WTC11 (cell line): ENCODE results near the gene GPC6. TPM values are rescaled to one million over a fixed set of nuclear protein-coding genes. Genes with fewer than 3 reads are reported as not detected.

Experiments used
- ATAC-seq: fragments of 200-7000 bp; cut with Tn5 transposase; 2 replicates; pipeline ENCODE4 v1.10.0; 2021; ENCODE audit warnings: mild to moderate bottlenecking, moderate library complexity
- CTCF ChIA-PET: fragments of 300-600 bp; sonication (Branson Sonifier 250); formaldehyde crosslinking; loops from one replicate; lab custom pipeline; 2021; ENCODE audit warnings: antibody characterized with exemption; lab: Charles Lee
- POLR2A ChIA-PET: fragments of 350-600 bp; sonication (Branson Sonifier 250); formaldehyde crosslinking; loops from one replicate; lab custom pipeline; 2021; ENCODE audit warnings: antibody characterized with exemption; lab: Charles Lee
- DNase-seq: peaks from one replicate; pipeline ENCODE4 v3.0.0; 2021; ENCODE audit warnings: low spot score
- H3K27ac Mint-ChIP-seq: 2 replicates; pipeline ENCODE4 v1.8.0; 2021; ENCODE audit warnings: mixed read lengths
- H3K27me3 Mint-ChIP-seq: 2 replicates; pipeline ENCODE4 v1.8.0; 2021; ENCODE audit warnings: low read depth, mild to moderate bottlenecking, moderate library complexity, mixed read lengths
- H3K36me3 Mint-ChIP-seq: 2 replicates; pipeline ENCODE4 v1.8.0; 2021; ENCODE audit warnings: mixed read lengths
- H3K4me1 Mint-ChIP-seq: 2 replicates; pipeline ENCODE4 v1.8.0; 2022; ENCODE audit warnings: mixed read lengths
- H3K4me3 Mint-ChIP-seq: 2 replicates; pipeline ENCODE4 v1.8.0; 2021; ENCODE audit warnings: mild to moderate bottlenecking, moderate library complexity, mixed read lengths
- H3K9me3 Mint-ChIP-seq: 2 replicates; pipeline ENCODE4 v1.8.0; 2021; ENCODE audit warnings: mixed read lengths
- CBFB ChIP-seq: sonication (generic); formaldehyde crosslinking; IDR thresholded peaks from 2 replicates; pipeline ENCODE4 v1.8.1; 2022; ENCODE audit warnings: mild to moderate bottlenecking, low read depth, missing genetic modification reagents
- CREB1 ChIP-seq: sonication (generic); formaldehyde crosslinking; IDR thresholded peaks from 2 replicates; pipeline ENCODE4 v1.8.0; 2023; ENCODE audit warnings: mild to moderate bottlenecking, missing genetic modification reagents
- ETV6 ChIP-seq: sonication (generic); formaldehyde crosslinking; IDR thresholded peaks from 2 replicates; pipeline ENCODE4 v1.8.1; 2022; ENCODE audit warnings: mild to moderate bottlenecking, missing genetic modification reagents
- FOXK1 ChIP-seq: sonication (generic); formaldehyde crosslinking; IDR thresholded peaks from 2 replicates; pipeline ENCODE4 v1.8.0; 2022; ENCODE audit warnings: mild to moderate bottlenecking, moderate library complexity, missing genetic modification reagents
- FOXP1 ChIP-seq: sonication (generic); formaldehyde crosslinking; IDR thresholded peaks from 2 replicates; pipeline ENCODE4 v1.8.0; 2022; ENCODE audit warnings: missing genetic modification reagents, mild to moderate bottlenecking, moderate library complexity, borderline replicate concordance
- GABPB1 ChIP-seq: sonication (generic); formaldehyde crosslinking; IDR thresholded peaks from 2 replicates; pipeline ENCODE4 v1.8.1; 2023; ENCODE audit warnings: mild to moderate bottlenecking, missing genetic modification reagents
- IRF2 ChIP-seq: sonication (generic); formaldehyde crosslinking; IDR thresholded peaks from 2 replicates; pipeline ENCODE4 v1.8.0; 2022; ENCODE audit warnings: low read depth, missing genetic modification reagents, borderline replicate concordance
- JAZF1 ChIP-seq: fragments of 250-450 bp; sonication (Bioruptor Pico); IDR thresholded peaks from 2 replicates; pipeline ENCODE4 v1.9.0; 2021; ENCODE audit warnings: moderate library complexity, mild to moderate bottlenecking, inconsistent platforms
- MXD4 ChIP-seq: fragments of 250-450 bp; sonication (Bioruptor Pico); IDR thresholded peaks from 2 replicates; pipeline ENCODE4 v1.8.0; 2021; ENCODE audit warnings: mild to moderate bottlenecking, moderate library complexity, borderline replicate concordance
- NR2C2 ChIP-seq: sonication (generic); formaldehyde crosslinking; IDR thresholded peaks from 2 replicates; pipeline ENCODE4 v1.8.0; 2022; ENCODE audit warnings: mild to moderate bottlenecking, missing genetic modification reagents
- SMAD3 ChIP-seq: sonication (generic); formaldehyde crosslinking; IDR thresholded peaks from 2 replicates; pipeline ENCODE4 v1.8.0; 2022; ENCODE audit warnings: missing genetic modification reagents, mild to moderate bottlenecking, borderline replicate concordance
- ZNF263 ChIP-seq: sonication (generic); formaldehyde crosslinking; IDR thresholded peaks from 2 replicates; pipeline ENCODE4 v1.8.1; 2022; ENCODE audit warnings: low read depth, mild to moderate bottlenecking, moderate library complexity, missing genetic modification reagents
- ZNF396 ChIP-seq: fragments of 250-450 bp; sonication (Bioruptor Pico); IDR thresholded peaks from 2 replicates; pipeline ENCODE4 v1.8.0; 2021; ENCODE audit warnings: mild to moderate bottlenecking, moderate library complexity, borderline replicate concordance
- ZNF671 ChIP-seq: fragments of 250-450 bp; sonication (Bioruptor Pico); IDR thresholded peaks from 2 replicates; pipeline ENCODE4 v1.8.0; 2021; ENCODE audit warnings: mild to moderate bottlenecking
- total RNA-seq: library from RNA; stranded (reverse); gene quantifications from 3 replicates; pipeline ENCODE4 v1.2.3, GENCODE V29; 2021
- TF ChIP-seq, protein P1 (sequence below): sonication (generic); formaldehyde crosslinking; conservative IDR thresholded peaks from 2 replicates; pipeline ENCODE4 v1.8.1; 2022; ENCODE audit warnings: mild to moderate bottlenecking, missing genetic modification reagents
- TF ChIP-seq, protein P2 (sequence below): fragments of 250-450 bp; sonication (Bioruptor Pico); IDR thresholded peaks from 2 replicates; pipeline ENCODE4 v1.8.0; 2021; ENCODE audit warnings: mild to moderate bottlenecking
- TF ChIP-seq, protein P3 (sequence below): sonication (generic); formaldehyde crosslinking; IDR thresholded peaks from 2 replicates; pipeline ENCODE4 v1.8.1; 2022; ENCODE audit warnings: mild to moderate bottlenecking, moderate library complexity, missing genetic modification reagents
- TF ChIP-seq, protein P4 (sequence below): sonication (generic); formaldehyde crosslinking; conservative IDR thresholded peaks from 2 replicates; pipeline ENCODE4 v1.8.1; 2023; ENCODE audit warnings: mild to moderate bottlenecking, low read depth, missing genetic modification reagents, moderate library complexity
- TF ChIP-seq, protein P5 (sequence below): sonication (generic); formaldehyde crosslinking; IDR thresholded peaks from 2 replicates; pipeline ENCODE4 v1.8.0; 2022; ENCODE audit warnings: mild to moderate bottlenecking, missing genetic modification reagents
- TF ChIP-seq, protein P6 (sequence below): sonication (generic); formaldehyde crosslinking; IDR thresholded peaks from 2 replicates; pipeline ENCODE4 v1.8.0; 2022; ENCODE audit warnings: missing genetic modification reagents

GPC6 gene
- total RNA-seq, 1 experiment from 2014 or later = 19.5 TPM

DNA sequence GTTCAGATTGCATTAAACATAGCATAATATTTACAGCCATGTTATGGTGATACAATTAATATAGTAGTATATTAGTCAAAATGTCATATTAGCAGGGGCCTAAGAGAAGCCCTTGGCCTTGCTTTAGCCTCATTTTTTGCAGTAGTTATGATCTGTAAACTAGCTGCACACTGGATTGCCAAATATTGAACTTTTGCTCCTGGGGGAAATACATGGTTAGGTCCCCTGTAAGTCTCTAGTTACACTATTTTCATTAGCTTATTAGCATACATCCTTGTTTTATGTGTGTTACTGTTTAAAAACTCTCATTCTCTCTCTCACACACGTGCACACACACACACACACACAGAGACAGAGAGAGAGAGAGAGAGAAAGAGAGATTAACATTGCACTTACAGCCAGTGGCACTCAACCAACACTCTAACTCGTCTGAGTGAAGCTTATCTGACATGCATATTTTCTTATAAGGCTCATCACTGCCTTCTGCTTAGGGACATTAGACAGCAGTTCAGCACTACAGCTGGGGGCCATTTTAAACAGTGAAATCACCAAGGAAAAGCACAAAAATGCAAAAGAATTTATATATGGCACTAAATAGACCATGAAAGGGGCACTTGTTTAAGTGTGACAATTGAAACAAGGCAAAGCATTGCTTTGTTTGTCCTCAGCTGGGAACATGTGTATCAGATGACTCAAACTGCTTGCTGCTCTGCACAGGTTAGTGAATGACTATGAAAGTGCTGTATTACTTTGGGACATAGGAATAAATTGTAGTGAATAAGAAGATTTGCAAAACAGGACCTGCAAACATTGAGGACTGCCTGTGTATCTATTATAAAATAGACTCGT is 278.7 kb downstream of the GPC6 start:
- H3K27me3 Mint-ChIP-seq = no peaks in the 10 kb centered on the region
- CTCF ChIA-PET = no interaction called here
- H3K4me3 Mint-ChIP-seq = no peak overlapping the region
- TF ChIP-seq CREB1 (no peak), FOXP1 (CRISPR knock-in tag) (no peak), CBFB (no peak)
- TF ChIP-seq, protein P1, sequence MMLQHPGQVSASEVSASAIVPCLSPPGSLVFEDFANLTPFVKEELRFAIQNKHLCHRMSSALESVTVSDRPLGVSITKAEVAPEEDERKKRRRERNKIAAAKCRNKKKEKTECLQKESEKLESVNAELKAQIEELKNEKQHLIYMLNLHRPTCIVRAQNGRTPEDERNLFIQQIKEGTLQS = no peak
- TF ChIP-seq, protein P2, sequence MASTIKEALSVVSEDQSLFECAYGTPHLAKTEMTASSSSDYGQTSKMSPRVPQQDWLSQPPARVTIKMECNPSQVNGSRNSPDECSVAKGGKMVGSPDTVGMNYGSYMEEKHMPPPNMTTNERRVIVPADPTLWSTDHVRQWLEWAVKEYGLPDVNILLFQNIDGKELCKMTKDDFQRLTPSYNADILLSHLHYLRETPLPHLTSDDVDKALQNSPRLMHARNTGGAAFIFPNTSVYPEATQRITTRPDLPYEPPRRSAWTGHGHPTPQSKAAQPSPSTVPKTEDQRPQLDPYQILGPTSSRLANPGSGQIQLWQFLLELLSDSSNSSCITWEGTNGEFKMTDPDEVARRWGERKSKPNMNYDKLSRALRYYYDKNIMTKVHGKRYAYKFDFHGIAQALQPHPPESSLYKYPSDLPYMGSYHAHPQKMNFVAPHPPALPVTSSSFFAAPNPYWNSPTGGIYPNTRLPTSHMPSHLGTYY (CRISPR knock-in tag) = no peak
- POLR2A ChIA-PET = no interaction called here
- ATAC-seq (no peak), DNase-seq (no peak)
- peaks cover 47% of the 10 kb centered on the region for H3K4me1 Mint-ChIP-seq
- no peaks in the 10 kb centered on the region for H3K36me3 Mint-ChIP-seq
- no peaks in the 10 kb centered on the region for H3K9me3 Mint-ChIP-seq
- H3K27ac Mint-ChIP-seq = no peak overlapping the region

DNA sequence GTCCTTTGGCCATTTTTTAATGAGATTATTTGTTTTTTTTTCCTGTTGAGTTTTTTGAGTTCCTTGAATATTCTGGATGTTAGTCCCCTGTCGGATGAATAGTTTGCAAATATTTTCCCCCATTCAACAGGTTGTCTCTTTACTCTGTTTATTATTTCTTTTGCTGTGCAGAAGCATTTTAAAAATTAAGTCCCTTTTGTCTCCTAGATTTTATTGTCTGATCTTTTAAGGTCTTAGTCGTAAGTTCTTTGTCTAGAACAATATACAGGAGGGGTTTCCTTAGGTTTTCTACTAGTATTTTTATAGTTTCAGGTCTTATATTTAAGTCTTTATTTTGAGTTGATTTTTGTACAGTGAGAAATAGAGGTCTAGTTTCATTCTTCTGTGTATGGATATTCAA is 284.4 kb downstream of the GPC6 start:
- Mint-ChIP-seq H3K27ac (no peak overlapping the region), H3K4me1 (peaks cover 67% of the 10 kb centered on the region), H3K9me3 (no peaks in the 10 kb centered on the region), H3K27me3 (no peaks in the 10 kb centered on the region), H3K4me3 (no peak overlapping the region), H3K36me3 (no peaks in the 10 kb centered on the region)
- POLR2A ChIA-PET = no interaction called here
- CTCF ChIA-PET = no interaction called here
- TF ChIP-seq, protein P3, sequence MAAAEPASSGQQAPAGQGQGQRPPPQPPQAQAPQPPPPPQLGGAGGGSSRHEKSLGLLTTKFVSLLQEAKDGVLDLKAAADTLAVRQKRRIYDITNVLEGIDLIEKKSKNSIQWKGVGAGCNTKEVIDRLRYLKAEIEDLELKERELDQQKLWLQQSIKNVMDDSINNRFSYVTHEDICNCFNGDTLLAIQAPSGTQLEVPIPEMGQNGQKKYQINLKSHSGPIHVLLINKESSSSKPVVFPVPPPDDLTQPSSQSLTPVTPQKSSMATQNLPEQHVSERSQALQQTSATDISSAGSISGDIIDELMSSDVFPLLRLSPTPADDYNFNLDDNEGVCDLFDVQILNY (CRISPR knock-in tag) = no peak
- TF ChIP-seq JAZF1 (CRISPR knock-in tag) (no peak), ZNF263 (no peak)
- ATAC-seq (no peak), DNase-seq (no peak)

DNA sequence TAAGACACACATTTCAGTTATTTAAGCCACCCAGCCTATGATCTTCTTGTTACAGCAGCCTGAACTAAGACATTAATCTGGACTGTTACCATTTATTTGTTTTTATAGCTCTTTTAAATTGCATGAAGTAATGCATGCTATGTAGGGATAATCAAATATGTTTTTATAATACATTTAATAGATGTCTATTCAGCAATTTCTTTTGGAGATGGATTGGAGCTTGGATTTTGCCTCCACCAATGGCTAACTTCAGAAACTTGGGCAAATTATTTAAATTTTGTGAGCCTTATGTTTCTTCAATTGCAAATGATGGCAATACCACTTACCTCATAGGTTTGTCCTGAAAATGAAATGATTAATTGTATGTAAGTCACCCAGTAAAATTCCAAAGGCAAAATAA is 288.7 kb downstream of the GPC6 start:
- no peak overlapping the region for H3K27ac Mint-ChIP-seq
- peaks cover 63% of the 10 kb centered on the region for H3K4me1 Mint-ChIP-seq
- H3K9me3 Mint-ChIP-seq = no peaks in the 10 kb centered on the region
- DNase-seq (no peak), ATAC-seq (no peak)
- ChIA-PET POLR2A (no interaction called here), CTCF (no interaction called here)
- H3K27me3 Mint-ChIP-seq = no peaks in the 10 kb centered on the region
- H3K36me3 Mint-ChIP-seq = no peaks in the 10 kb centered on the region
- H3K4me3 Mint-ChIP-seq = no peak overlapping the region
- TF ChIP-seq SMAD3 (CRISPR knock-in tag) (no peak), GABPB1 (no peak), FOXK1 (CRISPR knock-in tag) (no peak), ZNF671 (CRISPR knock-in tag) (no peak), MXD4 (CRISPR knock-in tag) (no peak), ETV6 (CRISPR knock-in tag) (no peak), IRF2 (no peak), ZNF396 (no peak), NR2C2 (CRISPR knock-in tag) (no peak)
- TF ChIP-seq, protein P4, sequence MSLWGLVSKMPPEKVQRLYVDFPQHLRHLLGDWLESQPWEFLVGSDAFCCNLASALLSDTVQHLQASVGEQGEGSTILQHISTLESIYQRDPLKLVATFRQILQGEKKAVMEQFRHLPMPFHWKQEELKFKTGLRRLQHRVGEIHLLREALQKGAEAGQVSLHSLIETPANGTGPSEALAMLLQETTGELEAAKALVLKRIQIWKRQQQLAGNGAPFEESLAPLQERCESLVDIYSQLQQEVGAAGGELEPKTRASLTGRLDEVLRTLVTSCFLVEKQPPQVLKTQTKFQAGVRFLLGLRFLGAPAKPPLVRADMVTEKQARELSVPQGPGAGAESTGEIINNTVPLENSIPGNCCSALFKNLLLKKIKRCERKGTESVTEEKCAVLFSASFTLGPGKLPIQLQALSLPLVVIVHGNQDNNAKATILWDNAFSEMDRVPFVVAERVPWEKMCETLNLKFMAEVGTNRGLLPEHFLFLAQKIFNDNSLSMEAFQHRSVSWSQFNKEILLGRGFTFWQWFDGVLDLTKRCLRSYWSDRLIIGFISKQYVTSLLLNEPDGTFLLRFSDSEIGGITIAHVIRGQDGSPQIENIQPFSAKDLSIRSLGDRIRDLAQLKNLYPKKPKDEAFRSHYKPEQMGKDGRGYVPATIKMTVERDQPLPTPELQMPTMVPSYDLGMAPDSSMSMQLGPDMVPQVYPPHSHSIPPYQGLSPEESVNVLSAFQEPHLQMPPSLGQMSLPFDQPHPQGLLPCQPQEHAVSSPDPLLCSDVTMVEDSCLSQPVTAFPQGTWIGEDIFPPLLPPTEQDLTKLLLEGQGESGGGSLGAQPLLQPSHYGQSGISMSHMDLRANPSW (CRISPR knock-in tag) = no peak
- TF ChIP-seq, protein P5, sequence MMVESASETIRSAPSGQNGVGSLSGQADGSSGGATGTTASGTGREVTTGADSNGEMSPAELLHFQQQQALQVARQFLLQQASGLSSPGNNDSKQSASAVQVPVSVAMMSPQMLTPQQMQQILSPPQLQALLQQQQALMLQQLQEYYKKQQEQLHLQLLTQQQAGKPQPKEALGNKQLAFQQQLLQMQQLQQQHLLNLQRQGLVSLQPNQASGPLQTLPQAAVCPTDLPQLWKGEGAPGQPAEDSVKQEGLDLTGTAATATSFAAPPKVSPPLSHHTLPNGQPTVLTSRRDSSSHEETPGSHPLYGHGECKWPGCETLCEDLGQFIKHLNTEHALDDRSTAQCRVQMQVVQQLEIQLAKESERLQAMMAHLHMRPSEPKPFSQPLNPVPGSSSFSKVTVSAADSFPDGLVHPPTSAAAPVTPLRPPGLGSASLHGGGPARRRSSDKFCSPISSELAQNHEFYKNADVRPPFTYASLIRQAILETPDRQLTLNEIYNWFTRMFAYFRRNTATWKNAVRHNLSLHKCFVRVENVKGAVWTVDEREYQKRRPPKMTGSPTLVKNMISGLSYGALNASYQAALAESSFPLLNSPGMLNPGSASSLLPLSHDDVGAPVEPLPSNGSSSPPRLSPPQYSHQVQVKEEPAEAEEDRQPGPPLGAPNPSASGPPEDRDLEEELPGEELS (CRISPR knock-in tag) = no peak
- TF ChIP-seq, protein P3 (CRISPR knock-in tag) = no peak
- TF ChIP-seq, protein P6, sequence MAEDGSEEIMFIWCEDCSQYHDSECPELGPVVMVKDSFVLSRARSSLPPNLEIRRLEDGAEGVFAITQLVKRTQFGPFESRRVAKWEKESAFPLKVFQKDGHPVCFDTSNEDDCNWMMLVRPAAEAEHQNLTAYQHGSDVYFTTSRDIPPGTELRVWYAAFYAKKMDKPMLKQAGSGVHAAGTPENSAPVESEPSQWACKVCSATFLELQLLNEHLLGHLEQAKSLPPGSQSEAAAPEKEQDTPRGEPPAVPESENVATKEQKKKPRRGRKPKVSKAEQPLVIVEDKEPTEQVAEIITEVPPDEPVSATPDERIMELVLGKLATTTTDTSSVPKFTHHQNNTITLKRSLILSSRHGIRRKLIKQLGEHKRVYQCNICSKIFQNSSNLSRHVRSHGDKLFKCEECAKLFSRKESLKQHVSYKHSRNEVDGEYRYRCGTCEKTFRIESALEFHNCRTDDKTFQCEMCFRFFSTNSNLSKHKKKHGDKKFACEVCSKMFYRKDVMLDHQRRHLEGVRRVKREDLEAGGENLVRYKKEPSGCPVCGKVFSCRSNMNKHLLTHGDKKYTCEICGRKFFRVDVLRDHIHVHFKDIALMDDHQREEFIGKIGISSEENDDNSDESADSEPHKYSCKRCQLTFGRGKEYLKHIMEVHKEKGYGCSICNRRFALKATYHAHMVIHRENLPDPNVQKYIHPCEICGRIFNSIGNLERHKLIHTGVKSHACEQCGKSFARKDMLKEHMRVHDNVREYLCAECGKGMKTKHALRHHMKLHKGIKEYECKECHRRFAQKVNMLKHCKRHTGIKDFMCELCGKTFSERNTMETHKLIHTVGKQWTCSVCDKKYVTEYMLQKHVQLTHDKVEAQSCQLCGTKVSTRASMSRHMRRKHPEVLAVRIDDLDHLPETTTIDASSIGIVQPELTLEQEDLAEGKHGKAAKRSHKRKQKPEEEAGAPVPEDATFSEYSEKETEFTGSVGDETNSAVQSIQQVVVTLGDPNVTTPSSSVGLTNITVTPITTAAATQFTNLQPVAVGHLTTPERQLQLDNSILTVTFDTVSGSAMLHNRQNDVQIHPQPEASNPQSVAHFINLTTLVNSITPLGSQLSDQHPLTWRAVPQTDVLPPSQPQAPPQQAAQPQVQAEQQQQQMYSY (CRISPR knock-in tag) = no peak
